GM21390 (cell line): ENCODE data around the gene KCNB1.

Experiments
- ATAC-seq: cut with Tn5 transposase; IDR thresholded peaks from one replicate; pipeline ENCODE4 v1.9.1; 2021; ENCODE audit not compliant: unreplicated experiment

Gene KCNB1

GRCh38 chr20:49482621-49483017, at the start of gene KCNB1:
TSS of gene KCNB1 (minus strand) at chr20:49482668. CDS start at chr20:49482480, 188 bp downstream.
- ATAC-seq: no peak

DNA sequence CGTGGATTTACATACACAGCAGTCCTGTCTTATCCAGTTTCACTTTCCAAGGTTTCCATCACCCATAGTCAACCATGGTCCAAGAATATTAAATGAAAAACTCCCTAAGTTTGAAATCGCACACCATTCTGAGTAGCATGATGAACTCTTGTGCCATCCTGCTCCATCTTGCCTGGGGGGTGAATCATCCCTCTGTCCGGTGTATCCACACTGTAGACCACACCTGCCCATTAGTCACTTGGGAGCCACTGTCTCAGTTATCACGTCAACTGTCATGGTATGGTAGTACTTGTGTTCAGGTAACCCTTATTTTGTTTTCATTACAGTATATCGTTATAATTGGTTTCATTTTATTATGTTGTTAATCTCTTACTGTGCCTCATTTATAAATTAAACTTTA, 47.0 kb upstream of the KCNB1 start:
- no peak for ATAC-seq

DNA sequence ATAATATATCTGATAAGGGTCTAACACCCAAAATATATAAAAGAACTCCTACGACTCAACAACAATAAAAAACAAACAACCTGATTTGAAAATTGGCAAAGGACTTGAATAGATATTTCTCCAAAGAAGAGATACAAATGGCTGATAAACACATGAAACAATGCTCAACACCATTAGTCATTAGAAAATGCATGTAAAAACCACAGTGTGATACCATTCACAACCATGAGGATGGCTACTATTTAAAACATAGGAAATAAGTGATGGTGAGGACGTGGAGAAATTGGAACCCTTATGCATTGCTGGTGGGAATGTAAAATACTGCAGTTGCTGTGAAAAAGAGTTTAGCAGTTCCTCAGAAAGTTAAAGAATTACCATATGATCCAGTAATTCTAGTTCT, 44.1 kb upstream of the KCNB1 start:
- no peak for ATAC-seq

DNA sequence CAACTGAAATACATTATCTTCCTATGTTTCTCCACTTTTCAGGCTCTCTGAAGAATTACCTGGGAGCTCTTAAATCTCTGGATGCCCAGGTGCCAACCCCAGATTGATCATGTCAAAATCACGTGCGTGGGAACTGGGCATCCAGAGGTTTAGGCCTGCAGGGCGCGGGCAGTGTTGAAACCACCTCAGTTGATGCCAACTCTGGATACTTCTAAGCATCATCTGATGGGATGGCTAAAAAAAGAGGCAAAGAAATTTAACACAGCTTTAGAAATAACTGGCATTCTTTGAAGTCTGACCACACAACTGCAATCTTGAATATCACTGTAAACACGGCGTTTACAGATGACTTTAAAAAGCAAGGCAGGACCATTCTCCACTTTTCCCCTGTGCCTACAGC, 43.6 kb upstream of the KCNB1 start:
- no peak for ATAC-seq

DNA sequence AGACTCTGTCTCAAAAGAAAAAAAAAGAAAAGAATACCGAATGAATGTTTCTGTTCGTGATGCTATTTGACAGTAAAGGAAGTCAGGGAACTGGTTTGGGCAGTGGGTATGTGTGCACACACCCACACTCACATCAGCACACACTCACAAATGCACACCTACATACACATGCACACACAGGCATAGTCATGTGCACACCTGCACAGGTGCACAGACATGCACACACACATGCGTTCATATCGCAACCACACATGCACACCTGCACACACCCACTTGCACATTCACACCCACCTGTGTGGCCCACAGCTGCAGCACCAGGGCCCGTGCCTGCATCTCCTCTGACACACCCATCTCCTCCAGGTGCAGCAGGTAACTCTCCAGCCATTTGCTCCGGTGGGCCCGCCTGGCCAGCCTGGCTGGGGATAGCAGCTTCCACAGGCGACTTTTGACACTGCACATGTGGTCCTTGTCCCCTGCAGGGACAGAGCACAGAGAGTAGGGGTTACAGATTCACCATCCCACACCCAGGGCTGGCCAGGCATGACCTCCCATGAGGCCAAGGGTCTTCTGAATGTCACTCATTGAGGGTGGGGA, 41.4 kb upstream of the KCNB1 start:
- no peak for ATAC-seq

DNA sequence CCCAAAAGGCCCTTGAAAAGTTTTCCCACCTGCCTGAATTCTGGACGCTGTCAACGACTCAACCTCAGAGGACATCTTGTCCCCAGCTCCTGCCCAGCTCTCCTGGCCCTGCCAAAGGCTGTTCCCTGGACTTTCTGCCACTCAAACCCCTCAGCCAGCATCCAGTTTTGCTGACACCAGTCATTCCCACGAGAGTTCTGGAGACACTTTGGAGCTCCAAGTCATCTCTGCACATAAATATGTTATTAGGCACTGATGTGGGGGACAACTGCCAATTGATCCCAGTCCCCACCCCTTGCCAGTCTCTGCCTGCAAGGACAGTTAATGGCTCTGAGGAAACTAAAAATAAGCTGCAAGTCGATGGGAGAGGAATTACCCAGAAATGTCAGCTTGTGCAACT, 38.9 kb upstream of the KCNB1 start:
- ATAC-seq: no peak

DNA sequence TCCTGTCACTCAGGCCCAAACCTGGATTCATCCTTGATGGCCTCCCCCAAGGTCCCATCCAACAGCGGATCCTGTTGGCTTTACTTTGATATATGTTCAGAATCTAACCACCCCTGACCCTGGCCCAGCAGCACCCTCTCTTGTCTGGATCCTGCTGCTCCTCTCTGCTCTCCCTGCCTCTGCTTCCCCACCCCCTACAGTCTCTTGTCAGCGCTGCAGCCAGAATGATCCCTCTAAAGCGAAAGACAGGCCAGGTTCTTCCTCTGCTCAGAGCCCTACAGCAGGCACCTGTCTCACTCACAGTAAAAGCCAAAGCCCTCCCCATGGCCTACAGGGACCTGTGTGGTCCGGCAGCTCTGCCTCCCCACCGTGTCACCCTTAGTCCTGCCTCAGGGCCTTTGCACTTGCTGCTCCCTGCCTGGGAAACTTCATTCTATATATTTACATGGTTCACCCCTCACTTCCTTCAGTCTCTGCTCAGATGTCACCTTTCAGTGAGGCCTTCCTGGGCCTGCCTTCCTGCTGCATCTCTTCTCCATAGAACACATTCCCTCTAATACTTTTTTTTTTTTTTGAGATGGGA, 37.4 kb upstream of the KCNB1 start:
- ATAC-seq: no peak

GRCh38 chr20:49519212-49519712, 36.8 kb upstream of the KCNB1 start:
- no peak for ATAC-seq

DNA sequence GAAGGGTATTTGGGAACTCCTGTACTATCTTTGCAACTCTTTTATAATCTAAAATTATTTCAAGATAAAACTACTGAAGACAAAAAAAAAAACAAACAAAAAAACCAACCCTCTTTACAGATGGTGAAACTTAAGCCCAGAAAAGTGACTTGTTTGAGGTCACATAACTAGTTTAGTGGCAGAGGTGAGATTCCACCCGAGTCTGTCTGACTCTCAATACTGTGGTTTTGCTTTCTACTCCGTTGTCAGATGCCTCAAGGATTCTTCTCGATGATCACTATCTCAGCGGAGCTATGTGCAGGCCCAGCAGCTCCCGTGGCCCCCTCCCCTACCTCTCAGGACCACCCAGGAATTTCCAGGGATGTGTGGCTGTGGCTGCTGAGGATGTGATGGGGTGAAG, 36.1 kb upstream of the KCNB1 start:
- no peak for ATAC-seq

DNA sequence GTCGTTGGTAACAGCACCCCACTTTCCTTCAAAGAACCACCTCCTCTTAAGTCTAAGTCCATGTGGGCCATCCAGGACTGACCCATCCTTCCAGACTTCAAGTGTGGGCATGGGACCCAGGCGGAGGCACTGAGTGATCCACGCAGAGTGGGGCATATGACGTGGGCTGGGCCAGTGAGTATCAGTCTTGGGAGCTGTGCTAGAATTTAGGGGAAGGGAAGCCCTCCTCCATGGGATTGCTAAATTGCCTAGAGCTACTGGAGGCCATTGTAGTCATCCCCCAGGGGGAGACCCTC, 35.3 kb upstream of the KCNB1 start:
- ATAC-seq: no peak

GRCh38 chr20:49516916-49517804, 34.7 kb upstream of the KCNB1 start:
- ATAC-seq: no peak

GRCh38 chr20:49515586-49515985, 33.1 kb upstream of the KCNB1 start:
- no peak for ATAC-seq

GRCh38 chr20:49513517-49513916, 31.0 kb upstream of the KCNB1 start:
- no peak for ATAC-seq

DNA sequence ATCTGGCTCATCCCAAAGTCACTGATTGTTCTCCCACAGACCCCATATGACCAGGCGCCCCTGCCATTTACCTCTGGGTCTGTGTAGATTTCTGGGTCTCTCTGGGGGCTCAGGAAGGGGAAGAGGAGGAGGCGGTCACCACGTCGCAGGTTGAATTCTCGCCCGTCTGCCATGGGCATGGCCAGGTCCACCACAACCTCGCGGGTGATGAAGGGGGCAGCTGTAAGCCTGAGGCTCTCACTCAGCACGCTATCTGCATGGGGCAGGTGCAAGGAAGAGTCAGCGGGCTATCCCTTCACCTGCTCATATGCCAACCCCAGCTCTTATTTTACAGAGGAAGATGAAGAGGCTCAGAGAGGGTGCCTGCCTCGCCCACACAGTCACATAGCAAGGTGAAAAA, 30.5 kb upstream of the KCNB1 start:
- ATAC-seq: no peak

DNA sequence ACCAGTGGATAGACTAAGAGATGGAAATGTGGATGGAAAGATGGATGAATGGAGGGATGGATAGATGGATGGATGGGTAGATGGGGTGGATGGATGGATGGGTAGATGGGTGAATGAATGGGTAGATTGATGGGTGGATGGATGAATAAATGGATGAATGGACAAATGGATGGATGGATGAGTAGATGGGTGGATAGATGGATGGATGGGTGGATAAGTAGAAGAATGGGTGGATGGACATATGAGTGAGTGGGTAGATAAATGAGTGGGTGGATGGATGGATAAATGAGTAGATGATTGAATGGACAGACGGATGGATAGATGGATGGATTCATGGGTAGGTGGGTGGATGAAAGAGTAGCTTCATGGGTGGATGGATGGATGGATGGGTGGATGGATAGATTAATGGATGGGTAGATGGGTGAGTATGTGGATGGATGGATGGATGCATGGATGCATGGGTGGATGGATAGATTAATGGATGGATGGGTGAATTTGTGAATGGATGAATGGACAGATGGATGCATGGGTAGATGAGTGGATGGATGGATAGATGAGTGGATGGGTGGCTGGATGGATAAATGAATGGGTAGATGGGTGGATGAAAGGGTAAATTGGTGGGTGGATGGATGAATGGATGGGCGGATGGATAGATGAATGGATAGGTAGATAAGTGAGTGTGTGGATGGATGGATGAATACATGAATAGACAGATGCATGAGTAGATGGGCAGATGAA, 29.5 kb upstream of the KCNB1 start:
- ATAC-seq: no peak

DNA sequence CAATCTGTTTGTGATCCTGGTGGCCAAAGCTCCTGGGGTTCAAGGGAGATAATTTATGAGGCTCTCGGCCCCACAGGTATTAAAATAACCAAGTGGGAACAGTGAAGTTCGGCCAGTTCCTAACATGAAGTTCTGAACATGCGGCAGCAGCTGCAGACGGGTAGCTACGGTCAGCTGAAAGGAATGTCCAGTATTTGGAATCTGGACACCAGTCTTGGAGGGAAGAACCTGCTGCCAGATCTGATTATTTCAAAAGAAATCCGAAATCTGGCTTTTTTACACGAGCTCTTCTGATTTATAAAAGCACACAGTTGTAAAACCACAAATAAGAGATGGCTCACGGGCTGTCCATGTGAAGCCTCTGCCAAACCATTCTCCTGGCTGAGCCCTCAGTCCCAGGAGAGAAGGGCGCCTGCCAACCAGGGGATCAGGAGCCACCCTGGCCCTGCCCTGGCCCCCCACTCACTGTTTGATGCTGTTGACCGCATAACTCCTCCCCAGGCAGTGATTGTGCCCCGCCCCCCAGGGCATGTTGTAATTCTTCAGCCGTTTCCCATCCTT, 28.2 kb upstream of the KCNB1 start:
- no peak for ATAC-seq

- ATAC-seq: no peak
Measured at GRCh38 chr20:49508435-49509199, 26.1 kb upstream of the KCNB1 start.

- ATAC-seq: no peak
Measured at GRCh38 chr20:49507741-49508434, 25.4 kb upstream of the KCNB1 start.

DNA sequence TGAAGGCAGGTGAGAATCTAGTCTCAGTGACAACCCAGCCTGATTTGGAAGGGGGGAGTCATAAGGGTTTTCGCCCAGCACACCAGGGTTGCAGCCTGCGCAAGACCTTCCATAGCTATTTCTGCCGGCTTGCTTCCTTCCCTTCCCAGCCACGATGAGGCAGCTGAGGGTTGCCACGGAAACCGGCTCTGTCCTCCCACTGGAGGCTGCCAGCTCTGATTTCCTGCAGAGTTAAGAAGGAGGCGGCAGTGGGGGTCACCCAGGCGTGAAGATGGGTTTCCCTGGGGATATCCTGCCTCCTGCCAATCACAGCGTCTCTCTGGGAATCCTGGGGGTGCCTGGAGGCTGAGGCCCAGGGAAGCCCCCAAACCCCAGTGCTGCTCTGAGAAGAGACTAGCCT, 23.1 kb upstream of the KCNB1 start:
- ATAC-seq: no peak

- ATAC-seq: no peak
Measured at GRCh38 chr20:49503176-49503575, 20.7 kb upstream of the KCNB1 start.
